DND-41 (cell line): Measurements from ENCODE around the gene CXXC1.

Source experiments
- EZH2 ChIP-seq: IDR thresholded peaks from 3 replicates; pipeline ENCODE4 v1.6.1; 2012; ENCODE audit warnings: borderline replicate concordance, low read depth, mild to moderate bottlenecking, moderate library complexity, low read length, inconsistent platforms; ENCODE audit not compliant: severe bottlenecking
- TF ChIP-seq, protein P1 (sequence below): IDR thresholded peaks from 2 replicates; pipeline ENCODE4 v1.5.1; 2012; ENCODE audit warnings: borderline replicate concordance, low read length, moderate library complexity, mild to moderate bottlenecking; ENCODE audit not compliant: poor library complexity, severe bottlenecking; ENCODE audit errors: extremely low read depth

DNA sequence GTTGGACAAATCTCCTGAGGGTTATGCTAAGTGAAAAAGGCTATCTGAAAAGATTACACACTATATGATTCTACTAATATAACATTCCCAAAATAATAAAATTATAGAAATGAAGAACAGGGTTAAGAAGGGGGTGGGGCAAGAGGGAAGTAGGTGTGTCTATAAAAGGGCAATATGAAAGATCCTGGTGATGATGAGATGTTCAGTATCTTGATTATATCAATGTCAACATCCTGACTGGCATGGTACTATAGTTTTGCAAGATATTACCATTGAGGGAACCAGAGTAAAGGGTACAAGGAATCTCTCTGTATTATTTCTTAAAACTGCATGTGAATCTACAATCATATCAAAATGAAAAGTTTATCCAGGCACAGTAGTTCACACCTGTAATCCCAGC lies 37.9 kb downstream of the CXXC1 start:
- TF ChIP-seq, protein P1, sequence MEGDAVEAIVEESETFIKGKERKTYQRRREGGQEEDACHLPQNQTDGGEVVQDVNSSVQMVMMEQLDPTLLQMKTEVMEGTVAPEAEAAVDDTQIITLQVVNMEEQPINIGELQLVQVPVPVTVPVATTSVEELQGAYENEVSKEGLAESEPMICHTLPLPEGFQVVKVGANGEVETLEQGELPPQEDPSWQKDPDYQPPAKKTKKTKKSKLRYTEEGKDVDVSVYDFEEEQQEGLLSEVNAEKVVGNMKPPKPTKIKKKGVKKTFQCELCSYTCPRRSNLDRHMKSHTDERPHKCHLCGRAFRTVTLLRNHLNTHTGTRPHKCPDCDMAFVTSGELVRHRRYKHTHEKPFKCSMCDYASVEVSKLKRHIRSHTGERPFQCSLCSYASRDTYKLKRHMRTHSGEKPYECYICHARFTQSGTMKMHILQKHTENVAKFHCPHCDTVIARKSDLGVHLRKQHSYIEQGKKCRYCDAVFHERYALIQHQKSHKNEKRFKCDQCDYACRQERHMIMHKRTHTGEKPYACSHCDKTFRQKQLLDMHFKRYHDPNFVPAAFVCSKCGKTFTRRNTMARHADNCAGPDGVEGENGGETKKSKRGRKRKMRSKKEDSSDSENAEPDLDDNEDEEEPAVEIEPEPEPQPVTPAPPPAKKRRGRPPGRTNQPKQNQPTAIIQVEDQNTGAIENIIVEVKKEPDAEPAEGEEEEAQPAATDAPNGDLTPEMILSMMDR = no peak
- no peak for TF ChIP-seq EZH2
